CD4-positive, alpha-beta T cell treated with Interleukin-15 for 1 hour (primary cell): ENCODE measurements around the gene NDUFB10.
"Not testable (repeated sequence)": the region's sequence is repeated elsewhere in the genome, so short reads cannot be mapped to it uniquely, and the experiment has no call there.

Experiments
- DNase-seq: peaks from one replicate; pipeline ENCODE4 v3.0.0-alpha.2; 2020

Gene NDUFB10

GRCh38 chr16:1959269-1960039 lies at the start of gene NDUFB10:
TSS of gene NDUFB10 (plus strand) at chr16:1959538. CDS start at chr16:1959625, 87 bp downstream.
- peak; percentile 88 for DNase-seq

- DNase-seq = no peak
These were observed 49.6 kb upstream of the NDUFB10 start for GRCh38 chr16:1909561-1910231.

GRCh38 chr16:1911467-1912214 lies 47.7 kb upstream of the NDUFB10 start:
- DNase-seq = no peak

- DNase-seq = no peak
These were observed 47.2 kb upstream of the NDUFB10 start for GRCh38 chr16:1912215-1912543.

GRCh38 chr16:1913327-1914083 lies 45.8 kb upstream of the NDUFB10 start:
- DNase-seq = no peak

GRCh38 chr16:1914084-1914608 lies 45.2 kb upstream of the NDUFB10 start:
- DNase-seq = no peak

- DNase-seq = no peak
These were observed 44.4 kb upstream of the NDUFB10 start for GRCh38 chr16:1914988-1915387.

- no peak for DNase-seq
These were observed 43.4 kb upstream of the NDUFB10 start for GRCh38 chr16:1915732-1916639.

- DNase-seq = no peak
These were observed 42.7 kb upstream of the NDUFB10 start for GRCh38 chr16:1916640-1916990.

GRCh38 chr16:1917056-1917664 lies 42.2 kb upstream of the NDUFB10 start:
- no peak for DNase-seq

GRCh38 chr16:1917665-1918350 lies 41.5 kb upstream of the NDUFB10 start:
- no peak for DNase-seq

- no peak for DNase-seq
These were observed 40.7 kb upstream of the NDUFB10 start, which contains the start of gene HS3ST6 for GRCh38 chr16:1918351-1919326. TSS of gene HS3ST6 (minus strand) at chr16:1918415. CDS start at chr16:1918323, 92 bp downstream.

- no peak for DNase-seq
These were observed 39.9 kb upstream of the NDUFB10 start for GRCh38 chr16:1919327-1919998.

GRCh38 chr16:1920122-1920521 lies 39.2 kb upstream of the NDUFB10 start:
- not testable (repeated sequence) for DNase-seq

GRCh38 chr16:1920727-1921171 lies 38.6 kb upstream of the NDUFB10 start:
- DNase-seq = no peak

GRCh38 chr16:1922357-1922756 lies 37.0 kb upstream of the NDUFB10 start:
- DNase-seq = no peak

GRCh38 chr16:1923299-1924034 lies 35.9 kb upstream of the NDUFB10 start:
- no peak for DNase-seq

GRCh38 chr16:1924095-1924494 lies 35.2 kb upstream of the NDUFB10 start:
- DNase-seq = no peak
